Neuronal stem cell (in vitro differentiated cells): ENCODE results near the gene MTERF4.
A peak's percentile ranks its signal among the peaks of the same experiment; 100 is the strongest.
"Not testable (repeated sequence)": the region's sequence is repeated elsewhere in the genome, so short reads cannot be mapped to it uniquely, and the experiment has no call there.

ENCODE experiments used
- DNase-seq: peaks from one replicate; pipeline ENCODE4 v3.0.0-alpha.2; 2013; ENCODE audit warnings: low spot score
- H2AFZ ChIP-seq: one replicate; pipeline ENCODE4 v1.6.1; 2013; ENCODE audit warnings: mild to moderate bottlenecking, low read length, inconsistent platforms
- H2AK5ac ChIP-seq: 2 replicates; pipeline ENCODE4 v1.6.1; 2013; ENCODE audit warnings: low read depth, mild to moderate bottlenecking, inconsistent platforms, low read length, moderate library complexity, mixed read lengths
- H2BK120ac ChIP-seq: 2 replicates; pipeline ENCODE4 v1.6.1; 2013; ENCODE audit warnings: low read depth, mild to moderate bottlenecking, inconsistent platforms, low read length, moderate library complexity, mixed read lengths
- H2BK12ac ChIP-seq: one replicate; pipeline ENCODE4 v1.6.1; 2013; ENCODE audit warnings: low read length, inconsistent platforms
- H2BK15ac ChIP-seq: 2 replicates; pipeline ENCODE4 v1.6.1; 2013; ENCODE audit warnings: mild to moderate bottlenecking, low read length, inconsistent platforms, mixed read lengths
- H2BK5ac ChIP-seq: one replicate; pipeline ENCODE4 v1.6.1; 2013; ENCODE audit warnings: inconsistent platforms, mild to moderate bottlenecking, low read length, moderate library complexity
- H3K14ac ChIP-seq: one replicate; pipeline ENCODE4 v1.6.1; 2013; ENCODE audit warnings: low read length, inconsistent platforms
- H3K18ac ChIP-seq: 2 replicates; pipeline ENCODE4 v1.6.1; 2013; ENCODE audit warnings: low read length, inconsistent platforms
- H3K23ac ChIP-seq: 2 replicates; pipeline ENCODE4 v1.6.1; 2013; ENCODE audit warnings: low read depth, mild to moderate bottlenecking, mixed read lengths, low read length, inconsistent platforms; ENCODE audit not compliant: poor library complexity
- H3K27ac ChIP-seq: replicated peaks from 3 replicates; pipeline ENCODE4 v1.5.1; 2013; ENCODE audit warnings: low read length, inconsistent platforms
- H3K27me3 ChIP-seq, 3 experiments: 2 replicates each; pipeline ENCODE4 v1.6.1; 2013; ENCODE audit warnings: low read length in 3 of 3, mild to moderate bottlenecking in 2 of 3, inconsistent platforms in 1 of 3, low read depth in 1 of 3, mixed read lengths in 1 of 3, moderate library complexity in 1 of 3; ENCODE audit not compliant: control insufficient read depth in 3 of 3, insufficient read depth in 3 of 3
- H3K36me3 ChIP-seq, 2 donors: replicated peaks in 1 of 2; 2 replicates each; pipeline ENCODE4 v1.6.1; 2013; ENCODE audit warnings: low read length in 2 of 2; ENCODE audit not compliant: control insufficient read depth in 2 of 2, insufficient read depth in 2 of 2
- H3K4ac ChIP-seq: 2 replicates; pipeline ENCODE4 v1.6.1; 2013; ENCODE audit warnings: inconsistent platforms, mild to moderate bottlenecking, low read length, moderate library complexity
- H3K4me1 ChIP-seq, 2 donors: 1 replicate in 1 of 2; 2 replicates in 1 of 2; pipeline ENCODE4 v1.6.1; 2013; ENCODE audit warnings: low read length in 2 of 2, low read depth in 1 of 2; ENCODE audit not compliant: control insufficient read depth in 2 of 2, insufficient read depth in 1 of 2
- H3K4me2 ChIP-seq: one replicate; pipeline ENCODE4 v1.6.1; 2013; ENCODE audit warnings: mild to moderate bottlenecking, low read length, inconsistent platforms; ENCODE audit not compliant: insufficient read depth, poor library complexity, severe bottlenecking
- H3K4me3 ChIP-seq, 2 donors: 2 replicates each; pipeline ENCODE4 v1.5.1; 2013; ENCODE audit warnings: low read length in 2 of 2, mild to moderate bottlenecking in 2 of 2, inconsistent platforms in 1 of 2, moderate library complexity in 1 of 2
- H3K79me1 ChIP-seq: one replicate; pipeline ENCODE4 v1.6.1; 2013; ENCODE audit warnings: low read depth, mild to moderate bottlenecking, inconsistent platforms, low read length, moderate library complexity
- H3K9ac ChIP-seq: one replicate; pipeline ENCODE4 v1.6.1; 2013; ENCODE audit warnings: mild to moderate bottlenecking, low read depth, low read length, inconsistent platforms; ENCODE audit not compliant: poor library complexity
- H3K9me3 ChIP-seq, 2 donors: replicated peaks in 1 of 2; 2 replicates each; pipeline versions ENCODE3 to v1.6.1; 2013; ENCODE audit warnings: low read length in 2 of 2, mild to moderate bottlenecking in 2 of 2, inconsistent platforms in 1 of 2, low read depth in 1 of 2, mixed read lengths in 1 of 2, moderate library complexity in 1 of 2; ENCODE audit not compliant: control insufficient read depth in 2 of 2, insufficient read depth in 1 of 2
- H4K8ac ChIP-seq: one replicate; pipeline ENCODE4 v1.6.1; 2013; ENCODE audit warnings: low read depth, mild to moderate bottlenecking, inconsistent platforms, low read length, moderate library complexity
- H4K91ac ChIP-seq: one replicate; pipeline ENCODE4 v1.6.1; 2013; ENCODE audit warnings: low read length, low read depth, mild to moderate bottlenecking, inconsistent platforms; ENCODE audit not compliant: poor library complexity
- WGBS, 2 donors: extraction: QIAGEN DNeasy Blood & Tissue Kit; methylation state at CpG; one replicate each; pipeline ENCODE4 v1.1.7; 2013; ENCODE audit warnings: missing lambda C conversion rate in 2 of 2, mixed read lengths in 1 of 2; ENCODE audit not compliant: insufficient read length in 2 of 2, insufficient replicate concordance in 1 of 2; ENCODE audit errors: extremely low coverage in 2 of 2; 5-methylcytosine and 5-hydroxymethylcytosine counted together

Gene MTERF4

DNA sequence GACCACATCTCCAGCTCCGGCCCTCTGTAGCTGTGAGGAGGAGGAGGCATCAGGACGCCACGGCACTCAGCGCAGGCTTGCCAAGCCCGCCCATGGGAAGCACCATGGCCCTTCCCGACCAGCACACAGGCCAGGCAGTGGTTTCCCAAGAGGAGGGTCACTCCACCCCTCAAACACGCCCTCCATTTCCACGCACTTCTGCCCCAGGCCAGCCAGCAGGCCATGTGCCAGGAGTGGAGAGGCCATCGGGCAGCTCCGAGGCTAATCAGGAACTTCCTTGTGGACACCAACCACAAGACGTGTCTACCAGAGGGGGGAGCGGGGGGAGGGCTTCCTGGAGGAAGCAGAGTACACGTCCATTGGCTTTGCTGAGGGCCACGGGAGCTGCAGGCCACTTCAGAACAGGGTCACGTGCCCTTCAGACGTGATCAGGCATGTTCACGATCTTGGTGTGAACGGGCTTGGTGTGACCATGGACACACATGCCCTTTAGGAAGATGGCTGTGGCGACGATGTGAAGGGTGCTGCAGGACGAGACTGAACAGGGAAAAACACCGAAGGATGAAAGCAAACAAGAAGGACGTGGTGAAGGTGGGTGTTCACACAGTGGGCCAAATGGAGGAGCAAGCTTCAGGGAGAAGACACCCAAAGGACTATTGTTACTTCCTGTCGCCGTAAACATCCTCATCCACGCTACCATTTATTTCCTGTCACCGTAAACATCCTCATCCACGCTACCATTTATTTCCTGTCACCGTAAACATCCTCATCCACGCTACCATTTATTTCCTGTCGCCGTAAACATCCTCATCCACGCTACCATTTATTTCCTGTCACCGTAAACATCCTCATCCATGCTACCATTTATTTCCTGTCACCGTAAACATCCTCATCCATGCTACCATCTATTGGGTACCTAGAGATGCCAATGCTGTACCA lies 6.5 kb upstream of the MTERF4 start:
- Histone ChIP-seq H3K79me1 (no peaks in the 10 kb centered on the region), H3K23ac (peak overlapping the region; percentile 81), H3K9ac (peak overlapping the region; percentile 44), H3K27me3 (no peaks in the 10 kb centered on the region), H3K4ac (no peak overlapping the region), H4K91ac (no peak overlapping the region), H2BK12ac (no peak overlapping the region), H2AK5ac (no peak overlapping the region), H3K4me2 (no peak overlapping the region), H3K27ac (no peak overlapping the region), H3K9me3 (peaks cover 0 to 2% of the 10 kb centered on the region in 2 donors), H3K14ac (no peak overlapping the region), H3K18ac (no peak overlapping the region), H3K4me1 (peaks cover 0 to under 1% of the 10 kb centered on the region in 2 donors), H2BK15ac (no peak overlapping the region), H3K4me3 (no peak overlapping the region), H3K36me3 (peaks cover 12 to 69% of the 10 kb centered on the region in 2 donors), H4K8ac (no peak overlapping the region), H2AFZ (no peak overlapping the region), H2BK120ac (no peak overlapping the region), H2BK5ac (peak overlapping the region; percentile 93)
- no peak for DNase-seq
- WGBS, 2 donors, result 100% methylated on average over 2 to 5 of the region's 35 CpGs

DNA sequence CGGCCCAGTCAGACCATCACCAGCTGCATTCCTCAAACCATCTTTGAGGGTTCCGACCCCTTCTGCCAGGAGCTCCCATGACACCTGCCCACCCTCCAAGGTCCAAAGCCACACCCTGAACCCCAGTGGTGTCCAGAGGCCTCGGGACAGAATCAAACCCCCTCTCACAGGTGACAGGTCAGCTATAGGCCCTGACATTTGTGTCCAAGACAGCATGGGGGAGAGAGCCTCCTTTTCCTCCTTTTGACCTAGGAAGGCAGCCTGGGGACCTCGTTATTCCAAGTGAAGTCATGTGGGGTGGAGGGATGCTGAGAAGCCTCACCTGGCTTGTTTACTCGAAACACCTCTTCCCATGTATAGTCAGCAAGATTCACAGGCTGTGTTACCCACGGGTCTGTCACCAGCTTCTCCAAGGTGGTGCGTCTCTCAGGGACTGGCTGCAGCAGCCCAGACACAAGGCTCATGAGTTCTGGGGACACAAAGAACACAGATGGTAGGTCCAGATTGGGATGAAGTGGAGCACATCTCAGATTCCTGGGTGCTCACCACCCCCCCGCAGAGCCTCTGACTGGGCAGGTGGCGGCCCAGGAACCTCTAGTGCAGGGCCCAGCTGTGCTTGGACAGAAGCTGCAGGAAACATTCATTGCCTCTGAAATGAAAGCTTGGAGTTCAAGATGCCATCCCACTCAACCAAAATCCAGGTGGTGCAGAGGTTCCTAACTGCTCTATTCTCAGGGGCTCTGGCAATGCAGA lies 5.1 kb upstream of the MTERF4 start:
- Histone ChIP-seq H3K27ac (no peak overlapping the region), H3K36me3 (peaks cover 10 to 56% of the 10 kb centered on the region in 2 donors), H3K4ac (no peak overlapping the region), H2BK120ac (no peak overlapping the region), H2AK5ac (no peak overlapping the region), H2BK15ac (no peak overlapping the region), H2BK12ac (no peak overlapping the region), H3K9me3 (peaks cover 0 to 2% of the 10 kb centered on the region in 2 donors), H3K9ac (no peak overlapping the region), H4K91ac (no peak overlapping the region), H3K18ac (no peak overlapping the region), H3K4me3 (no peak overlapping the region), H3K23ac (no peak overlapping the region), H2AFZ (no peak overlapping the region), H3K27me3 (no peaks in the 10 kb centered on the region), H2BK5ac (no peak overlapping the region), H3K4me2 (no peak overlapping the region), H3K4me1 (peaks cover 1 to 4% of the 10 kb centered on the region in 2 donors), H3K14ac (no peak overlapping the region), H4K8ac (no peak overlapping the region), H3K79me1 (no peaks in the 10 kb centered on the region)
- WGBS, 2 donors, result no CpG with 5 or more reads among the region's 9 CpGs
- DNase-seq, result no peak

DNA sequence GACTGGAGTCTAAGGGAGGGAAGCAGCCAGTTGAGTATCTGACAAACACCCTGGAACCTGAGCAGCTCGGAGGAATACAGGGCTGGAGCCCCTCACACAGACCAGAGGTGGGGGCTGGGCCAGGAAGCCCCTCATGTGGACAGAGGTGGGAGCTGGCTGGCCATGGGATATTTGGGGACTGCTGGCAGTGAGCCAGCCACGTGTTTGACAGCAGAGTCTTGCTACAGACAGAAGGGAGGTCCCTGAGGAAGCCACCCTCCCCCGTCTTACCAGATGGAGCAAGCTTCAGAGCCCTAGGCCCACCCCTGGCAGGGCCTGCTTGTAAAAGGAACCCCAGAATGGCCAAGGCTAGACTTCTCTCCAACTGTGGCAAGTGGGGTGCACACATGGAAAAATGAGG lies 3.6 kb upstream of the MTERF4 start:
- H3K36me3 ChIP-seq, result peaks cover 8 to 50% of the 10 kb centered on the region in 2 donors
- H3K9ac ChIP-seq, result no peak overlapping the region
- H4K91ac ChIP-seq, result no peak overlapping the region
- no peak overlapping the region for H2BK12ac ChIP-seq
- no peak overlapping the region for H3K4me2 ChIP-seq
- no CpG with 5 or more reads among the region's 3 CpGs for WGBS, 2 donors
- no peaks in the 10 kb centered on the region for H3K27me3 ChIP-seq
- H3K79me1 ChIP-seq, result peaks cover 9% of the 10 kb centered on the region
- H2BK15ac ChIP-seq, result no peak overlapping the region
- no peak for DNase-seq
- H2AK5ac ChIP-seq, result no peak overlapping the region
- no peak overlapping the region for H4K8ac ChIP-seq
- H2AFZ ChIP-seq, result no peak overlapping the region
- no peak overlapping the region for H3K4ac ChIP-seq
- H3K23ac ChIP-seq, result no peak overlapping the region
- H2BK120ac ChIP-seq, result no peak overlapping the region
- H3K14ac ChIP-seq, result no peak overlapping the region
- H3K27ac ChIP-seq, result no peak overlapping the region
- H3K18ac ChIP-seq, result no peak overlapping the region
- H3K9me3 ChIP-seq, result peaks cover 0 to 2% of the 10 kb centered on the region in 2 donors
- H2BK5ac ChIP-seq, result no peak overlapping the region
- peaks cover 4 to 10% of the 10 kb centered on the region in 2 donors for H3K4me1 ChIP-seq
- no peak overlapping the region for H3K4me3 ChIP-seq

DNA sequence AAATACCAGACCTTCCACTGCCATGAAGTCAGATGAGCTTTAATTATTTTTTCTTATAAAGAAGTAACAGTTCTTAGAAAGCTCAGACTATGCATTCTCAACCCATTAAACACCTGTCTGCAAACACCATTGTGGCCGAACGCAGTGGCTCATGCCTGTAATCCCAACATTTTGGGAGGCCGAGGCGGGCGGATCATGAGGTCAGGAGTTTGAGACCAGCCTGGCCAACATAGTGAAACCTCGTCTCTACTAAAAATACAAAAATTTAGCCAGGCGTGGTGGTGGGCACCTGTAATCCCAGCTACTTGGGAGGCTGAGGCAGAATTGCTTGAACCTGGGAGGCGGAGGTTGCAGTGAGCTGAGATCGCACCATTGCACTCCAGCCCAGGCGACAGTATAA lies 2.5 kb upstream of the MTERF4 start:
- H3K27me3 ChIP-seq, H3K4me1 ChIP-seq, H3K27ac ChIP-seq, H2BK120ac ChIP-seq, H3K4ac ChIP-seq, H2AK5ac ChIP-seq, H2BK15ac ChIP-seq, H3K4me2 ChIP-seq, H3K9ac ChIP-seq, H3K23ac ChIP-seq, H2AFZ ChIP-seq, H3K79me1 ChIP-seq, DNase-seq, H3K14ac ChIP-seq, H3K18ac ChIP-seq, H4K91ac ChIP-seq, H2BK12ac ChIP-seq, H4K8ac ChIP-seq, H2BK5ac ChIP-seq, H3K4me3 ChIP-seq, H3K9me3 ChIP-seq: not testable (repeated sequence)
- peaks cover 9 to 53% of the 10 kb centered on the region in 2 donors for H3K36me3 ChIP-seq
- no CpG with 5 or more reads among the region's 10 CpGs for WGBS, 2 donors
